Measurements from ENCODE around the gene RAB27A.

DNA sequence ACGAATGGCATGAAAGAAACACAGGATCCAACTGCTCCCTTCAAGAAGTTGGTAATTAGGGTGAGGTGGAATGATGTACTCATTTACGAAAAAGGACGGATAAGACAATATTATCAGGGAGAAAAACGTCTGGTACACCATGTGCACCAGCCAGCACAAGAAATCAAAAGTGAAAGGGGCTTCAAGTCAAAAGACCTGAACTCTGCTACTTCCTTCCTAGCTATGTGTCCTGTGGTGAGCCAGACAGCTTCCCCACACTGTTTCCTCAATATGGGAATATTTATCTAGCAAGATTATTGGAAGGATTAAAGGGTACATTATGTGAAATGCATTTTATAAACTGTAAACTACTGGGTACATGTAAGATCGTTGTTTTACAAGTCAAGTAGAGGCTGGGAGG is 33.9 kb downstream of the RAB27A start:
- TF ChIP-seq CTCF (IDR thresholded peaks at IDR 0.05) (no peak), POLR2A (IDR thresholded peaks at IDR 0.05) (no peak)

All from prostate gland (tissue), 2 donors.